ENCODE results near the gene ALB.

ALB gene

DNA sequence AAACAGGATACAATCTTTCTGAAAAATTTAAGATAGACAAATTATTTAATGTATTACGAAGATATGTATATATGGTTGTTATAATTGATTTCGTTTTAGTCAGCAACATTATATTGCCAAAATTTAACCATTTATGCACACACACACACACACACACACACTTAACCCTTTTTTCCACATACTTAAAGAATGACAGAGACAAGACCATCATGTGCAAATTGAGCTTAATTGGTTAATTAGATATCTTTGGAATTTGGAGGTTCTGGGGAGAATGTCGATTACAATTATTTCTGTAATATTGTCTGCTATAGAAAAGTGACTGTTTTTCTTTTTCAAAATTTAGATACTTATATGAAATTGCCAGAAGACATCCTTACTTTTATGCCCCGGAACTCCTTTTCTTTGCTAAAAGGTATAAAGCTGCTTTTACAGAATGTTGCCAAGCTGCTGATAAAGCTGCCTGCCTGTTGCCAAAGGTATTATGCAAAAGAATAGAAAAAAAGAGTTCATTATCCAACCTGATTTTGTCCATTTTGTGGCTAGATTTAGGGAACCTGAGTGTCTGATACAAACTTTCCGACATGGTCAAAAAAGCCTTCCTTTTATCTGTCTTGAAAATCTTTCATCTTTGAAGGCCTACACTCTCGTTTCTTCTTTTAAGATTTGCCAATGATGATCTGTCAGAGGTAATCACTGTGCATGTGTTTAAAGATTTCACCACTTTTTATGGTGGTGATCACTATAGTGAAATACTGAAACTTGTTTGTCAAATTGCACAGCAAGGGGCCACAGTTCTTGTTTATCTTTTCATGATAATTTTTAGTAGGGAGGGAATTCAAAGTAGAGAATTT is 5.2 kb downstream of the ALB start:
- DNase-seq, result no peak

- no peak for DNase-seq
Observed at GRCh38 chr4:73409978-73410548, 6.0 kb downstream of the ALB start.

DNA sequence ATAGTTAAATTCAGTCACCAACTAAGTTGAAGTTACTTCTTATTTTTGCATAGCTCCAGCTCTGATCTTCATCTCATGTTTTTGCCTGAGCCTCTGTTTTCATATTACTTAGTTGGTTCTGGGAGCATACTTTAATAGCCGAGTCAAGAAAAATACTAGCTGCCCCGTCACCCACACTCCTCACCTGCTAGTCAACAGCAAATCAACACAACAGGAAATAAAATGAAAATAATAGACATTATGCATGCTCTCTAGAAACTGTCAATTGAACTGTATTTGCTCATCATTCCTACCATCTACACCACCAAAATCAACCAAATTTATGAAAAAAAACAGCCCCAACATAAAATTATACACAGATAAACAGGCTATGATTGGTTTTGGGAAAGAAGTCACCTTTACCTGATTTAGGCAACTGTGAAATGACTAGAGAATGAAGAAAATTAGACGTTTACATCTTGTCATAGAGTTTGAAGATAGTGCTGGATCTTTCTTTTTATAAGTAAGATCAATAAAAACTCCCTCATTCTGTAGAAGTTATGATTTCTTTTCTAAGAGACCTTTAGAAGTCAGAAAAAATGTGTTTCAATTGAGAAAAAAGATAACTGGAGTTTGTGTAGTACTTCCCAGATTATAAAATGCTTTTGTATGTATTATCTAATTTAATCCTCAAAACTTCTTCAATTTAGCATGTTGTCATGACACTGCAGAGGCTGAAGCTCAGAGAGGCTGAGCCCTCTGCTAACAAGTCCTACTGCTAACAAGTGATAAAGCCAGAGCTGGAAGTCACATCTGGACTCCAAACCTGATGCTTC is 7.0 kb downstream of the ALB start:
- no peak for DNase-seq

DNA sequence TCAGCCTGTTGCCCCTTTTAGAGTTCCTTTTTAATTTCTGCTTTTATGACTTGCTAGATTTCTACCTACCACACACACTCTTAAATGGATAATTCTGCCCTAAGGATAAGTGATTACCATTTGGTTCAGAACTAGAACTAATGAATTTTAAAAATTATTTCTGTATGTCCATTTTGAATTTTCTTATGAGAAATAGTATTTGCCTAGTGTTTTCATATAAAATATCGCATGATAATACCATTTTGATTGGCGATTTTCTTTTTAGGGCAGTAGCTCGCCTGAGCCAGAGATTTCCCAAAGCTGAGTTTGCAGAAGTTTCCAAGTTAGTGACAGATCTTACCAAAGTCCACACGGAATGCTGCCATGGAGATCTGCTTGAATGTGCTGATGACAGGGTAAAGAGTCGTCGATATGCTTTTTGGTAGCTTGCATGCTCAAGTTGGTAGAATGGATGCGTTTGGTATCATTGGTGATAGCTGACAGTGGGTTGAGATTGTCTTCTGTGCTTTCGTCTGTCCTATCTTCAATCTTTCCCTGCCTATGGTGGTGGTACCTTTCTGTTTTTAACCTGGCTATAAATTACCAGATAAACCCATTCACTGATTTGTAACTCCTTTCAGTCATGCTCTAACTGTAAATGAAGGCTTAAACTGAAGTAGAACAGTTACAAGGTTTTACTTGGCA is 7.8 kb downstream of the ALB start:
- no peak for DNase-seq

GRCh38 chr4:73413294-73413755 is 9.2 kb downstream of the ALB start:
- DNase-seq, result no peak

GRCh38 chr4:73414936-73415271 is 10.8 kb downstream of the ALB start:
- DNase-seq, result no peak

- DNase-seq, result no peak
Observed at GRCh38 chr4:73415807-73416238, 11.7 kb downstream of the ALB start.

GRCh38 chr4:73416423-73417087 is 12.5 kb downstream of the ALB start:
- DNase-seq, result no peak

DNA sequence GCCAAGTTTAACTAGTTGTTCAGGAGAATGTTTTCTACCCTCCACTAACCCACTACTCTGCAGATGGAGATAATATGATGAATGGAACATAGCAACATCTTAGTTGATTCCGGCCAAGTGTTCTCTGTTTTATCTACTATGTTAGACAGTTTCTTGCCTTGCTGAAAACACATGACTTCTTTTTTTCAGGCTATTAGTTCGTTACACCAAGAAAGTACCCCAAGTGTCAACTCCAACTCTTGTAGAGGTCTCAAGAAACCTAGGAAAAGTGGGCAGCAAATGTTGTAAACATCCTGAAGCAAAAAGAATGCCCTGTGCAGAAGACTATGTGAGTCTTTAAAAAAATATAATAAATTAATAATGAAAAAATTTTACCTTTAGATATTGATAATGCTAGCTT is 13.3 kb downstream of the ALB start:
- DNase-seq, result no peak

DNA sequence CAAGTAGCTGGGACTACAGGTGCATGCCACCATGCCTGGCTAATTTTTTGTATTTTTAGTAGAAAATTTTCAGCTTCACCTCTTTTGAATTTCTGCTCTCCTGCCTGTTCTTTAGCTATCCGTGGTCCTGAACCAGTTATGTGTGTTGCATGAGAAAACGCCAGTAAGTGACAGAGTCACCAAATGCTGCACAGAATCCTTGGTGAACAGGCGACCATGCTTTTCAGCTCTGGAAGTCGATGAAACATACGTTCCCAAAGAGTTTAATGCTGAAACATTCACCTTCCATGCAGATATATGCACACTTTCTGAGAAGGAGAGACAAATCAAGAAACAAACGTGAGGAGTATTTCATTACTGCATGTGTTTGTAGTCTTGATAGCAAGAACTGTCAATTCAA is 13.9 kb downstream of the ALB start:
- DNase-seq, result no peak

DNA sequence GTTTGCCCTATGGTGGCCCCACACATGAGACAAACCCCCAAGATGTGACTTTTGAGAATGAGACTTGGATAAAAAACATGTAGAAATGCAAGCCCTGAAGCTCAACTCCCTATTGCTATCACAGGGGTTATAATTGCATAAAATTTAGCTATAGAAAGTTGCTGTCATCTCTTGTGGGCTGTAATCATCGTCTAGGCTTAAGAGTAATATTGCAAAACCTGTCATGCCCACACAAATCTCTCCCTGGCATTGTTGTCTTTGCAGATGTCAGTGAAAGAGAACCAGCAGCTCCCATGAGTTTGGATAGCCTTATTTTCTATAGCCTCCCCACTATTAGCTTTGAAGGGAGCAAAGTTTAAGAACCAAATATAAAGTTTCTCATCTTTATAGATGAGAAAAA is 14.6 kb downstream of the ALB start:
- no peak for DNase-seq

GRCh38 chr4:73419106-73420038 is 15.3 kb downstream of the ALB start:
- DNase-seq, result no peak

- DNase-seq, result no peak
Observed at GRCh38 chr4:73420615-73421014, 16.5 kb downstream of the ALB start.

- no peak for DNase-seq
Observed at GRCh38 chr4:73421708-73422457, 17.8 kb downstream of the ALB start.

- no peak for DNase-seq
Observed at GRCh38 chr4:73422458-73422752, 18.3 kb downstream of the ALB start.

DNA sequence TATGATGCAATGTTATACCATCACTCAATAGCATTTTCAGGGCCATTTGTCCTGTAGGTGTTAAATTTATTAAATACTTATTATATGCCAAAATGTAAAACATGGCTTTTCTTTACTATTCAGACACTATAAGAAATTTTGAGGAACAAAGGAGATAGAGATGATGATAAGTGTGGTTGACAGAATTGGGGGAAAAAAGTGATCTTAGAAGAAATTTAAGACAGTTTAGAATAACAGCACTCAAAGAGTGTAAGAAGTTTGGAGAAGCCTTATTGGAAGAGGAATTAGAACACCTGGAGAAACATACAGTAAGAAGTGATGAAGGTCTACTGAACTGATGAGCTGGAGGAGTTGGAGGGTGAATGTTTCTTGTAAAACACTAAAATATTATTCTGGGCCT is 19.1 kb downstream of the ALB start:
- no peak for DNase-seq

GRCh38 chr4:73426666-73427065 is 22.6 kb downstream of the ALB start:
- no peak for DNase-seq

GRCh38 chr4:73429118-73429517 is 25.0 kb downstream of the ALB start:
- DNase-seq, result no peak

- no peak for DNase-seq
Observed at GRCh38 chr4:73429826-73430587, 25.9 kb downstream of the ALB start.

DNA sequence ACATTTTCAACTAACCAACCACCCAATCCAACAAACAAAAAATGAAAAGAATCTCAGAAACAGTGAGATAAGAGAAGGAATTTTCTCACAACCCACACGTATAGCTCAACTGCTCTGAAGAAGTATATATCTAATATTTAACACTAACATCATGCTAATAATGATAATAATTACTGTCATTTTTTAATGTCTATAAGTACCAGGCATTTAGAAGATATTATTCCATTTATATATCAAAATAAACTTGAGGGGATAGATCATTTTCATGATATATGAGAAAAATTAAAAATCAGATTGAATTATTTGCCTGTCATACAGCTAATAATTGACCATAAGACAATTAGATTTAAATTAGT is 27.7 kb downstream of the ALB start:
- no peak for DNase-seq

Measured in NCI-H2029 treated with DMSO at 0.1 percent for 48 hours (cell line).